Measurements from ENCODE around the gene TECPR2. TPM values are rescaled to one million over a fixed set of nuclear protein-coding genes. Genes with fewer than 3 reads are reported as not detected.

TECPR2 gene
- total RNA-seq, 1 donor from 2014 or later, result 21.3 TPM

DNA sequence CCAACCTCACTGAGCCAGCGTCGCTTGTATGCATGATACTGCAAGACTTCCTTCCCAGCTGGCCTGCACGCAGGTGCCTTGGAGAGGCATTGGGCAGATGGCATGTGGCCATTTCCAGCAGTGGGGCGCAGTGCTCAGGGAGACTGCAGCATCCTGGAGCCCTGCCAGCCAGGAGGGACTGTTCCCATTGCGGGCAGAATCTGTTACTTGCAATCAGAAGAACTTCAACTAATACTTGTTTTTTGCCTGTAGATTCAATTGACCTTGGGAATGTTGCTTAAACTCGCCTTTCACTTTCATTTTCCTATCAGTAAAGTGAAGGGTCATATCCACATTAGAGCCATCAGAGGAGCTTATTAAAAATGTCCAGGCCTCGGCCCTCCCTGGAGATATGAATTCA, 117.0 kb downstream of the TECPR2 start:
- intact Hi-C loops (cut with DNase I), result no loop called here
- peak; percentile 64 for ATAC-seq (ENCODE audit: poor library complexity)
- DNase-seq, result peak; percentile 69

- DNase-seq, result no peak
- intact Hi-C loops (cut with DNase I), result no loop called here
- ATAC-seq (ENCODE audit: poor library complexity), result no peak
Observed at GRCh38 chr14:102481371-102481770, 118.6 kb downstream of the TECPR2 start.

GRCh38 chr14:102481791-102482238, 119.1 kb downstream of the TECPR2 start:
- no peak for ATAC-seq (ENCODE audit: poor library complexity)
- no peak for DNase-seq
- intact Hi-C loops (cut with DNase I), result no loop called here

DNA sequence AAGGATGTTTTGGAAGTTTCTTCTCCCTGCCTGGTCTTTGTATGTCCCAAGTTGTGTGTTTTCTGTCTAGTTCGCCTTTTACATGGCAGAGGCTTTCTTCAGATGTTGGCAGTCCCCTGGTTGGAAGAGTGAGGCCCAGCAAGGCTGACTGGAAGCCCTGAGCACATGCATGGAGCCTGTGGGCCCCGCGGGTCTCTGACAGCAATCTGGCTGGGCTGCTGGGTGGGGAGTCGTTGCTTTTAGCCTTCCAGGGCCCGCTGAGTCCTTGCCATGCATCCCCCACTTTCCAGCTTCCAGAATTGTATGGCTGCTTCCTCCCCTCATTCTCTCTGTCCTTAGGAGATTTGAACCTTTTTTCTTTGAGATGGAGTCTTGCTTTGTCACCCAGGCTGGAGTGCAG, 121.6 kb downstream of the TECPR2 start:
- ATAC-seq (ENCODE audit: poor library complexity) (no peak), DNase-seq (peak; percentile 2)
- intact Hi-C loops (cut with DNase I), result no loop called here

DNA sequence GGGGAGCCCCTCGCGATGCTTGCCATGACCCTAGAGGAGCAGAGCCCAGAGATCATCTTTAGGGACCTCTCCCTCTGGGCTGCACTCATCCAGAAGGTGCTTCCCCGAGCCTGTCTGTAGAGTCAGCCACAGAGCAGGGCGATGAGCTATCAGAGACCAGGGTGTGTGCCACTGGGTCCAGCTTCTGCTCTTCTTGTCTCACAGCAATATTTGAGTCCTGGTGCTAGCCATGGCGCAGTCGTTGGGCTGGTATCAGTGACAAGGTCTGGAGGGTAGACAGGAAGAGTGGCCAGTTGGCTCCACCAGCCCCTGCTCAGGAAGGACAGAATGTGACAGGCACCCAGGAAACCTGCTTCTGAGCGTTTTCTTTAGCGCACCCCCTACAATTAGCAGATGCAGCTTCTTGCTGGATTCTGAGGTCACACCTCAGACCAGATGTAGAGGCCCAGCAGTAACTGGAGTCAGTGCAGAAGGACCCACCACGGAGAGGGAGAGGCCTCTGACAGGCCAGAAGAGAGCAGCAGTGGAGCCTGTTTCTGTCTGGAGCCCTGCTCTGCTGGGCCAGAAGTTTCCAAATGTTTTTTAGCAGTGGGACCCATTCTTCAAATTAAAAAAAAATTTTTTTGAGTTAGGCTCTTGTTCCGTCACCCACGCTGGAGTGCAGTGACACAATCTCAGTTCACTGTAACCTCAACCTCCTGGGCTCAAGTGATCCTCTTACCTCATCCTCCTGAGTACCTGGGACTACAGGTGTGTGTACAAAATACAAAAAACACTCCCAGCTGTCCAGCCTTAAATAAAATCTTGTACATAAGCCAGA, 123.2 kb downstream of the TECPR2 start:
- ATAC-seq (ENCODE audit: poor library complexity), result no peak
- peak; percentile 17 for DNase-seq
- intact Hi-C loops (cut with DNase I), result no loop called here

GRCh38 chr14:102486513-102487203, 123.9 kb downstream of the TECPR2 start:
- intact Hi-C loops (cut with DNase I), result no loop called here
- ATAC-seq (ENCODE audit: poor library complexity) (peak; percentile 47), DNase-seq (peak; percentile 38)

DNA sequence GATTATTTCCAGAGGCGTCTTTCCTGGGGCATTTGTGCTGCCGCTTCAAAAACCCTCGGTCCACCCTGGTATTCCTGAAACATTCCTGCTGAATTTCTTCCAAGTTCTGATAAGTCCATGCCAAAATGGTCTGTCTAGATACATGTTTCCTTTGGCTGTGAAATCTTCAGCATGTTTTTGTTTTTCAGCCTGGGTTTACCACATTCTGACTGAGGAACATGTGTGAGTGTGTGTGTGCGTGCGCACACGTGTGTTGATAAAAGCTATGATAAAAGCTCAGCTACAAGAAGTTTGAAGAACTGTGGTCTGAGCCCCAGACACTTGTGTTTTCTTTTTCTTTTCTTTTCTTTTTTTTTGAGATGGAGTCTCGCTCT, 124.5 kb downstream of the TECPR2 start:
- DNase-seq (peak; percentile 37), ATAC-seq (ENCODE audit: poor library complexity) (peak; percentile 37)
- intact Hi-C loops (cut with DNase I), result no loop called here

GRCh38 chr14:102490456-102490855, 127.7 kb downstream of the TECPR2 start:
- peak; percentile 18 for DNase-seq
- ATAC-seq (ENCODE audit: poor library complexity), result no peak
- intact Hi-C loops (cut with DNase I), result no loop called here

DNA sequence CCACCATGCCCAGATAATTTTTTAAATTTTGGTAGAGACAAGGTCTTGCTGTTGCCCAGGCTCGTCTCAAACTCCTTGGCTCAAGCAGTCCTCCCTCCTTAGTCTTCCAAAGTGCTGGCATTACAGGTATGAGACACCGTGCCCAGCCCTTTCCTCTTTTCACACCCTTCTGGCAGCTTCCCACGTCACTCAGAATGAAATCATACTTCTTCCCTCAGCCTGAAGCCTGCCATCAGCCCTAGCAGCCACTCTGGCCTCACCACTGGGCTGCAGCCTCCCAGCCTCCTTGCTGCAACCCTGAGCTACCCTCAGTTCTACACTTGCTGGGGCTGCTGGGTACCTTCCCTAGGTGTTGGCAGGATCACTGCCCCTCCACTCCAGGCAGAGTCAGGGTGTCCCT, 128.6 kb downstream of the TECPR2 start:
- intact Hi-C loops (cut with DNase I), result no loop called here
- DNase-seq, result peak; percentile 4
- no peak for ATAC-seq (ENCODE audit: poor library complexity)

- ATAC-seq (ENCODE audit: poor library complexity) (no peak), DNase-seq (peak; percentile 20)
- intact Hi-C loops (cut with DNase I), result no loop called here
Observed at GRCh38 chr14:102491786-102492530, 129.2 kb downstream of the TECPR2 start.

GRCh38 chr14:102492531-102492910, 129.8 kb downstream of the TECPR2 start:
- DNase-seq, result peak; percentile 10
- intact Hi-C loops (cut with DNase I), result no loop called here
- ATAC-seq (ENCODE audit: poor library complexity), result no peak

DNA sequence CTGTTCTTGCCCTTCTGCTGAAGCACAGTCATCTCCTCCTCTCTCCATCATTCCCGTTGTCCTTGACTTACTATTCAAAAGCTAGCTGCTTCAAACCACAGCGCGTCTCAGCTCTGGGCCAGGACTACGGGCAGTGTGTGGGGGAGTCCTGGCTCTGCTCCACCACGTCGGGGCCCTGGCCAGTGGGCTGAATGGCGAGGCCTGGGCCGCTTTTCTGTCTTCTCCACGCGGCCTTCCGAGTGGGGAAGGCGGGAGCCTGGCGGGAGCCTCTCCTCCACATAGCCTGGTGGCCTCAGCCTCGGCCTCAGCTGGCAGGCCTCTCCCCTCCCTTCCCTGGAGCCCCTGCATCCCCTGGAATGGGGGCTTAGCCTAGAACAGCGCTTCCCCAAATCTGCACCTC, 130.4 kb downstream of the TECPR2 start:
- ATAC-seq (ENCODE audit: poor library complexity) (no peak), DNase-seq (peak; percentile 16)
- intact Hi-C loops (cut with DNase I), result no loop called here

GRCh38 chr14:102493585-102493984, 130.8 kb downstream of the TECPR2 start:
- DNase-seq (peak; percentile 28), ATAC-seq (ENCODE audit: poor library complexity) (no peak)
- intact Hi-C loops (cut with DNase I), result no loop called here

DNA sequence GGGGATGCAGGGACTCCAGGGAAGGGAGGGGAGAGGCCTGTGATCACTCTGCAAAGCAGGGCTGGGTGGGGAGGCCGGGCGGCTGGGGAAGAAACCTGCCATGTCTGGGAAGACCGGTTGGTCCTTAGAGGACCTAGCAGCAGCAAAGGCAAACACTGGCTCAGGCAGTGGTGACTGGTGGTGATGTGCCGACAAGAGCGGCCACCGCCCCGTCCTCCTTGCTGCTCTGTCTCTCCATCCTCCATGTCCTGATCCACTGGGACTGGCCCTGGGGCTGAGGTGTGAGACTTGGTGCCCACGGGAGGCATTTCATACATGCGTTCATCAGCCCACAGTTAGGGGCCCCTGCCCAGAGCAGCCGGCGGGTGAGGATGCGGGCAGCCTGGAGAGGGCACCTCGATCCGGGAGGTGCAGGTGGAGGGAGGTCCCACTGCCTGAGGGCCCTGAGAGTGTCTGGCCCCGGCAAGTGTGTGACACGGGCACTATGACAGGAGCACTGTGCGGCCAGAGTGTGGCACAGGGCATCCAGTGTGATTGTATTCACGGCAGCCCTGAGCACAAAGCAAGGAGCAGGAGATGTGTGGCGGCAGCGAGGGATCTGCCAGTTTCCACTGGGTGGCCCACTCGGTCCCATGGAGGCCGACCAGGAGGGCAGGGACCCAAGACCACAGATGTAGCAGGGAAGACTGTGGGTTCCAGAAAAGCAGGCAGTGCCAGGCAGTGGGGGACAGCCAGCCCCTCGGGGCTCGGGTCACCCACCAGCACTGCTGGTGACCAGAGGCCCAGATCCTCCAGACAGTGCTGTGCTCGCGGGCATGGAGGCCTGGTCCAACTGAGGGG, 133.0 kb downstream of the TECPR2 start:
- ATAC-seq (ENCODE audit: poor library complexity), result no peak
- DNase-seq, result no peak
- intact Hi-C loops (cut with DNase I), result no loop called here

GRCh38 chr14:102496331-102496691, 133.6 kb downstream of the TECPR2 start:
- no peak for DNase-seq
- intact Hi-C loops (cut with DNase I), result no loop called here
- no peak for ATAC-seq (ENCODE audit: poor library complexity)

DNA sequence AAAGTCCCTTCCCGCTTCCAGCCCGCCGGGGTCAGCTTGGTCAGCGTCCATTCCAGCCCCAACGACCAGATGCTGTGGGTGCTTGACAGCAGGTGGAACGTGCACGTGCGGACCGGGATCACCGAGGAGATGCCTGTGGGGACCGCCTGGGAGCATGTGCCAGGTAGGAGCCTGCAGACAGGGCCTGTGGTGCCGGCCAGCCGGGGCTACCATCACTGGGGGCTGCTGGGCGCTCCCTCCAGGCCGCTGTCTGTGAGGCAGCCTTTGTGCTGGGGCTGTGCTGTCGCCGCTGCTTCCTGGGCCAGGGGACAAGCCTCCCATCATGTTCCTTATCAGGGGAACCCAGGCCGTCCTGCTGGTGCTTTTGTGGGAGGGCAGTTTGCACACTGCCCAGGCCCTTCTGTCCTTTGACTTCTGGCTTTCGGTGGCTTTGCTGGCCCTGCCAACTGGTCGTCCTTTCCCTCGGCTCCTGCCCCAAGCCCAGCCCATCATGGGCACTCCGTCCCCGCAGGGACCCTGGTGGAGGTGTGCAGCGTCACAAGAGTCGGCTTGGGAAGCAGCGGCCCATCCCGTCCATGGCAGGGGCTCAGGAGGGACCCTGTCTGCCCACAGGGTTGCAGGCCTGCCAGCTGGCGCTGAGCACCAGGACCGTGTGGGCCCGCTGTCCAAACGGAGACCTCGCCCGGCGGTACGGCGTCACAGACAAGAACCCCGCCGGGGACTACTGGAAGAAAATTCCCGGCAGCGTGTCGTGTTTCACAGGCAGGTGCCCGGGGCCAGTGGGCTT, 134.4 kb downstream of the TECPR2 start:
- intact Hi-C loops (cut with DNase I), result no loop called here
- DNase-seq (no peak), ATAC-seq (ENCODE audit: poor library complexity) (no peak)

DNA sequence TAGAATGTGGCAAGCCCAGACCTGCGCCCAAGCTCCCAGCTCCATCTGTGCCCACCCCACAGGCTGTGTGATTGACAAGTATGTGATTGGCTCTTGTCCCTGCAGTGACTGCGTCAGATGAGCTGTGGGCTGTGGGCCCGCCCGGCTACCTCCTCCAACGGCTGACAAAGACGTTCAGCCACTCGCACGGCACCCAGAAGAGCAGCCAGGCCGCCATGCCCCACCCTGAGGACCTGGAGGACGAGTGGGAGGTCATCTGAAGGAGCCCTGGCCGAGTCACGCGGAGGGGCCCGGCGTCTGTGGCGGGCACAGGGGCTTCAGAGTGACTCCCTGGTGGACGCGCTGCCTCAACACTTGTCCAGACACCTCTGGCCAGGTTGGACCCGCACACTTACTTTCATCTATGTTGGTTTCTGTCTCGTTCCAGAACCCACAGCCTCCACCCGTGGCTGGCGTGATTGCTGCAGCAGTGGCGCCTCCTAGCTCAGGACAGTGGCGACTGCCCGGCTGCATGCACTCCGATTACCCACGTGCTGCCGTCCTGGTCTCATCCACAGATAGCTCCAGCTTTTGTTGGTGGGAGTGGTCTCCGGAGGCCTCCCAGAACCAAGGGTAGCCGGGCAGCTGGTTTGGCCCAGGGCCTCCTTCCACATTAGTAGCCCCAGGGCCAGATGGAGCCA, 135.4 kb downstream of the TECPR2 start:
- intact Hi-C loops (cut with DNase I), result no loop called here
- DNase-seq (peak; percentile 53), ATAC-seq (ENCODE audit: poor library complexity) (no peak)

All from Right ventricle myocardium superior (tissue), 1 donor.